GM18511 (cell line): ENCODE data around the gene FSHR.

Source experiments
- ATAC-seq: cut with Tn5 transposase; IDR thresholded peaks from one replicate; pipeline ENCODE4 v1.9.1; 2021; ENCODE audit warnings: mild to moderate bottlenecking, moderate library complexity; ENCODE audit not compliant: unreplicated experiment

Gene FSHR

DNA sequence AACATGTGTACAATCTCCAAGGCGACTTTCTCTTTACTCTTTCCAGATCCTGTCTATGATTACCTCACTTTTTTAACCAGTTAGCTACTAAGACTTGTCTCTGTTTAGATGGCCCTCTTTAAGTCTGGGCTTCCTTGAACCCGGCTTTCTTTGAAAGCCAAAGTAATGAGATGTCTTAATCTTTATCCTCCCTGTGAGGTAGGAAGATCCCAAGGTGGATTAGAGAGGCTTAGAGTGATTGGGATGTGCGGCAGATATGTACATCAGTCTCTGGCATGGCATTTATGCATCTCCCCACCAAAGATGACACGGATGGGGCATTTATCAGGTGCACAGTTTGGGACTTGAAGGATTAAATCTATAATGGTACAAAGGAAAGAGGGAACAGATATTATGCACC lies 186.3 kb downstream of the FSHR start:
- no peak for ATAC-seq

DNA sequence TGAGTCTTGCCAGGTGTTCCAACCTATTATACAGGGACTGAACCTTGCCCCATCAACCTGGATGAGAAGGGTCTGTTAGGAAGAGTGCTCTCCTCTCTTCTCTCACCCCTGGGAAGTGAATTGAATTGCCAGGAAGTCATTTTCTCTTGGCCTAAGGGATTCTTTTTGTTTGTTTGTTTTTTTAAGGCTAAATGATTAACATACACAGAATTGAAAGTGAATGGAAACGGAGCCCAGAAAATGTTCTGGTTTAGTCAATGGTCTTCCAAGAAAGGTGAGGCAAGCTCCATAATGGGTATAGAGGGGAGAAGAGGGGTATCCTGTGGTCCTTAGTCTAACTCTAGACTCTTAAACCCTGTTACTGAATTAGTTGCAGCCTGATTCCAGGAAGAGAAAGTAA lies 189.1 kb downstream of the FSHR start:
- ATAC-seq: no peak

DNA sequence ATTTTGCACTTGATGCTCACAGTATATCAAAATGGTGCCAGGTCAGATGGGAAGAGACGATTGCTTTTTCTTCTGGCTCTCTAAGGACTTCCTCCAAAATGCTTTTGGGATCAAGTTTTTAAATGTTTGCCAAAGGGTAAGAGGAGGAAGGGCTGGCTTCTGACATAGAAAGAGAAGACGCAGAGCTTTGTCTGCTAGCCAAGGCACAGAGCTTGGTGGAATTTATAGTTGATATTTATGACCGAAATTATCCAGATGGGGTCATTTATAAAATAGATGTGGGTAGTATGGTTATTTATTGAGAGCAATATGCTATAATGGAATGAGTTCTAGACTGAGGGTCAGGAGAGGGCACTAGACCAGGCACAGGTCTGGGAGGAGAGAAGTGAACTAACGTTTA lies 193.3 kb downstream of the FSHR start:
- ATAC-seq: no peak

DNA sequence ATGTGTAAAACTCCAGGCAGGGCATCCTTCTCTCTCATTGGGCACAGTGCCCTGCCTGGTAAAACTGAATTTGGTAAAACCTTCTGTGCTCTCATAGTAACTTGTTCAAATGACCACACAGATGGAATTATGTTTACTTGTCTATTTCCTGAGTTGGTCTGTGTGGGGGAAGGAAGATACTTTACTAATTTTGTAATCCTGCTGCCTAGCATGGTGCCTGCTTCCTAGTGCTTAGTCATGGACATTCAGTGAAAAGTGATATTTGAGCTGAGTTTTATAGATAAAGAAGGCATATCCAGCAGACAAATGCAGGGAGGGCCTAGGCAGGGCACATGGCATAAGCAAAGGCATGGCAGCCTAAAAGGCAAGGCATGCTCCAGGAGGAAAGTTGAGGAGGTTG lies 199.4 kb downstream of the FSHR start:
- no peak for ATAC-seq

DNA sequence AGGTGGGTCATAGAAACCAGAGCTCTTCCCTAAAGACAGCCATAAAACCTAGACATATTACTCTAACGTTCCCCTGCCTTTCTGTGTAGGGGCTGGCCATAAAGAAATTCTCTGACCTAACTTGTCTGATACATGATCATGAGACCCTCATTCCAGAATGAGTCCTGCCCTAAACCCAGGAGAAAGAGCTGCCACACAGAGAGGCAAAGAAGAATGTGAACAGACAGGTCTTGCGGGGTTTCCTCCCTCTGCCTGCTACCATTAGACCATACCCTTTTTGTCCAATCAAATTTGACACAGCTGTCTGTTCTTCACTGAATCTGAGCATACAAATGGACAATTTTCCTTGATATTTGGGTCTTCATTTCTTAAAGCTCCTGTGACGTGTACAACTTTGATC lies 200.0 kb downstream of the FSHR start:
- no peak for ATAC-seq

DNA sequence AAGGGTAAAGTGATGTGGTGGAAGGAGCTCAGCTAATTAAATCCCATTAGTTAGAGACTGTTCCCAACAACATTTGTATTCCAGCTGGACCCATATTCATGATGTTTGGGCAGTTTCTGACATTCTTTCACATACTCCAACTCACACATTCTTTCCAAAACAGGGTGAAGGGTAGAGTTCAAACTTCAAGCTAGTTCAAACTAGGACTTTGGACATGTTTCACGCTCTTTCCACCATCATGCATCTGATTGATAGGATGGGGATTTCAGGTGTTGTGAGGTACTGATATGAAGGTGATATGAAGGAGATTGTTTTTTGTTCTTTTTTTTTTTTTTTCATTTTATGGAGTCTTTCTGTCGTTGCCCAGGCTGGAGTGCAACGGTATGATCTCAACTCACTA lies 201.7 kb downstream of the FSHR start:
- ATAC-seq: no peak

DNA sequence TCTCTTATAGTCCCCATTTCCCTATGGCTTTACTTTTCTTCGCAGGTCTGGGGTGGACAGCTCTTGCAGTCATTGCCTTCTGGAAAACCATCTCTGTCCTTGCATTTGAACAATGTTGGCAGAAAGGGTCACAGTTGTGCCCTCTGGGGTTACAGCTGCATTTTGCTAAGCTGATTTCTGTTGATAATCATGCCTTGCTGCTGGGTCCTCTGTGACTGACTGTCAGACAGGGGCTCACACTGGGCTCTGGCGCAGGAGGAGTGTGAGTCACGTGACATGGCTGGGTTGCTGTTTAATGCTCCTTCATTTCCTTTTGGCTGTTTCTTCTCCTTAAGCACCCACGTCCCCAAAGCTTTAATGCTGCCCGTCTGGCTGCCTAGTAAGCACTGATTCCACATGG lies 202.2 kb downstream of the FSHR start:
- ATAC-seq: no peak

DNA sequence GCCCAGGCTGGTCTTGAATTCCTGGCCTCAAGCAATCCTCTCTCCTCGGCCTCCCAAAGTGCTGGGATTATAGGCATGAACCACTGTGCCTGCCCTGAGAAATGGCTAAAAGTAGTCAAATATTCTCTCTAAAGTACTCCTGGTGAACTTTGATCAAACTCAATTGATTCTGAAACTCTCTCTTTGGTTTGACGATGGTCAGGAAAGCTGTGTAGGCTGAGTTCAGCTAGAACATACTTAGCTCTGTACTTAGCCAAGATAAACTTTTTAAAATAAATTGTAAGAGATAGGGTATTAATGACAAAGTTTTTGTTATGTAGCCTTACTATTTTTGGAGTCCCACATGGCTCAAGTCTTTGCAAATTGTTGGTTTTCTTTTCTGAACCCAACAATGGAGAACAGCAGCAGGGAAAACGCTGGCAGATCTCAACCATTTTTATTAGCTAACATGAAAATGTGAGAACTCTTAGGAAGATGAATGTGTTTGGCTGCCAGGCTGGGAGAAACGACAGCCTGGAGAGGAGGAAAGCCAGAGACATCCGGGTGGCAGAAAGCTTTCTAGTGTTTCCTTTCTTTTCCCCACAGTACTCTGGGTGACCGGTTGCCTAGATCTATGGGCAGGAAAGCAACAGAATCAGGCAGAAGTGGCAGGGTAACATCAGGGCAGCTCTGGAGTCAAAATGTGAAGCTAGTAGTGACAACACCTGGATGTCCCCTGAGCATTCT lies 205.8 kb downstream of the FSHR start:
- no peak for ATAC-seq

DNA sequence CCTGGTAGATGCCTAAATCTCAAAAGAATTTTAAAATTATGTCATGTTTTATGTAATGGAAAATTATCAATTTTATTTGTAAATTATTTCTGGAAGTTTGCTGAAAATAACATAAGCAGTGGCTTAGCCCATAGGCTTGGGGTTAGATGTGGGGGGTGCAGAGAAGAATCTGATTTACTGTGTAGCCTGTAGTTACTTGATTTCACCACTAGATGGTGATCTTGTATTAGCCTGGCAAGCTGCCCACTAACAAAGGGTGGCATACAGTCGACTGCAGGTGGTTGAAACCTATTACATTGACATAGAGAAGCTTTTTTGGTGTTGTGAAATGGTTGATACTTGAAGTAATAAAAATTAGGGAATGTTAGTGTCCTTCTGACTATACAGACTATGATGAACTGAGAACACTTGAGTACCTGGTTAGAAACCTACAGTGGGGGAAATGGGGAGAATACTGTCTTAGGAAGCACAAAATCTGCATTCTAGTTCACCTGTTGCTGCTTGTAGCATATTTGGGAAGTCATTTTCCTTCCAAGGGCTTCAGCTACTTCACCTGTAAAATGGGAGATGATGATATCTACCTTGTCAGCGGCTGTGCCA lies 207.8 kb downstream of the FSHR start:
- ATAC-seq: peak; percentile 96

DNA sequence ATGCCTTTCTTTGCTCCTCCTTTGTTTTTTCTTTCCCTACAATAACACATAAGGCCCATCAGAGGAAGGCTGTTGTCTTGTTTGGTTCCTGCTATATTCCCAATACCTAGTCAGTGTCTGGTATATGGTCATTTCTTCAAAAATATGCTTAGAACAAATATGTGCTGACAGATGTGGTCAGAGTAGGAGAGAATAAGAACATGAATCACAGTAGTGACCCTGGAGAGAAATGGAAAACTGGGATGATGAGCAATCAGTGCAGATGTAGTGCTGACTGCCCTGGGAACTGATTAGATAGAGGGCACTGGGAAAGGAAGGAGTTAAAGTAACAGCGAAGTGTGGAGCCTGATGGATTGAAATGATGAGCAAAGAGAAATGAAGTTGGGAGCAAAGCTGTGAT lies 209.4 kb downstream of the FSHR start:
- ATAC-seq: no peak

DNA sequence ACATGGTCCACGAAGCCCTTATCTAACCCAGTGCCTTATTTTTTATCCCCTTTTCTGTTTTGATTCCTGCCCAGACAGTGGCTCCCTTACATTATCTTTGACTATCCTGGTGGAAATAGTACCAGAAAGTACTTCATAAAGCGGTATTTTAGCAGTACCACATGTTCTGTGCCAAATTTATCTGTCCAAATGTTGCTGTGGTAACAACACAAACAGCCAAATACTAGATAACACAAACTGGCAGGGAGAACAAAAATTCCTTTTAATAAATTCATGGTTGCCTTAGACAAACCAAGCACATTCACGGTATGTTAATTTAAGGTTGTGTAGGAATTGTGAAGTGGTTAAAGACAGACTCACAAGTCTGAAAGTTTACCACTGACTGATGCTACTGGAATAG lies 210.9 kb downstream of the FSHR start:
- ATAC-seq: no peak

DNA sequence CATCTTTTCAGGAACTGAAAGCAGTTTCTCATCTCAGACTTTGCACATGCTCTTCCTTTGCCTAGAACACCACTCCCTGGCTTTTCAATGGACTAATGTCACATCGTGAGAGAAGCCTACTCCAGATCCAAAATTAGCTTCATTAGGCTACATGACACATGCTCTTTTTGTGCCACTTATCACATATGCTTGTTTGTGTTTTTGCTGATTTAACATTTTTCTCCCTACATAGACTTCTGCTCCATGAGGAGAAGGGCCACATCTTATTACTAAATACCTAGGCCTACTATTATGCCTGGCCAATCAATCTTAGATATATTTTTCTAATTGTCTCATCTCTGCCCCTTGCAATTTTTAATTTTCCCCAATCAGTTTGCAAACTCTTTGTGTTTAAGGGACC lies 212.4 kb downstream of the FSHR start:
- no peak for ATAC-seq

DNA sequence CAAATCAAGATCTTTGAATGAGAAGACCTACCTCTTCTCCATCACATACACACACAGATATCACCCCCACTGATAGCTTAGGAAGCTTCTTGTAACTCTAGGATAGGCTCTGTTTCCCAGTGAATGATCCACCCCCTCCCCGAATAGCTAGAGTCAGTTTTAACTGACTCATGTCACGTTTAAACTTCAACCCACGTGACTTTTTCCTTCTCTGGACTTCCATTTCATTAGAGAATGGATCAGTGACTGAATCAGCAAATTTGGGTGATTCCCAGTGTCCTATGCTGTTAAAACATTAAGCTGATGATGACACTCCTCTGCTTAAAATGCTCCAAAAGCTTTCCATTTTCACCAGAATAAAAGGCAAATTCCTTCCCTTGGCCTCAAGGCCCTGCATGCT lies 212.9 kb downstream of the FSHR start:
- ATAC-seq: no peak

DNA sequence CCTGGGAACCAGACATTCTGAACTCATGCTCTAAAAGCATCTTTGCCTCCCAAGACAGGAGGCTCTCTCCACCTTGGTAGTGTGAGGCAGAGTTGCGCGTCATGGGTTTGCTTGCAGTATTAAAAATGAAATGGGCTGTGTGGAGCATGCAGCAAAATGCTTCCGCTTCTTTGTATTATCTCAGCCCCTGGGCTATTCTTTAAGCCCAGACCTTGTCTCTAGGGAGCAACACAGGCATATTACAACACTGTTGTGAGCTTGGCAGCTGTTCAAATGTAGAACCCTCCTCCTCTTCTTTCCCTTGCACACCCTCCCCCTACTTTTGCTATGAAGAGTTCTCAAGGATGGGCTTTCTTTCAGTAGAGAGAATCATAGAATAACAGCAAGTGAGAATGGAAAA lies 213.7 kb downstream of the FSHR start:
- no peak for ATAC-seq

DNA sequence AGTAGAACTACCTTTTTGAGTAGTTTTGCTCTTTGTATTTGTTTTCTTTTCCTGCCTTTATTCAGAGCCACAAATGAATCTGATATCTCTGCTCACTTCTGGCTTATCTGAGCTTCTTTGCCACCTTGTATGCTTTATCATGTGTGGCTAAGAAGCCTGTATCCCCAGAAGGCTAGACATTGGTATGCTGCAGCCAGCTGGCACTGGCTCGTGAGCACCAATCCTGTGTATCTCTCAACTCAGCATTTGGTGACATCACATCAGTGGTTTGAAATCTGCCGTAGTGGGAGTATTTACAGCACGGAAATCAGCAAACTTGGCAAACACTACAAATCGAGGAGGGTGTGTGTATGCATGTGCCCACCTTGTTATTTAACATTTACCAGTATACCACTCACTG lies 215.1 kb downstream of the FSHR start:
- ATAC-seq: no peak

DNA sequence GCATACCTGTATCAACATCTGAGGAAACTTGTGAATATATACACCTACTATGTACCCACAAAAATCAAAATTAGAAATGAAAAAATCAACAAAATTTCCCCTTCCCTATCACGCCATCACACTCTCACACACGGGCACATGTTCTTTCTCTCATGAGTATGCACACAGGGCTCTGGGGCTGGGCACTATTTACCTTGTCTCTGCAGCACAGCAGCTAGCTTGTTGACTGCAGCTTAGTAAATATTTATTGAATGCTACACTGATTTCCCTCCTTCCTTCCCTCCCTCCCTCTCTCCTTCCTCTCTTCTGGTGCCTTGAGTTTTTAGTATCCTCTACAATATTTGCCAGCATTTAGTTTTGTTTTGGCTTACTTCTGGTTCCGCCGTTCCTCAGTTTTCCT lies 216.1 kb downstream of the FSHR start:
- no peak for ATAC-seq

DNA sequence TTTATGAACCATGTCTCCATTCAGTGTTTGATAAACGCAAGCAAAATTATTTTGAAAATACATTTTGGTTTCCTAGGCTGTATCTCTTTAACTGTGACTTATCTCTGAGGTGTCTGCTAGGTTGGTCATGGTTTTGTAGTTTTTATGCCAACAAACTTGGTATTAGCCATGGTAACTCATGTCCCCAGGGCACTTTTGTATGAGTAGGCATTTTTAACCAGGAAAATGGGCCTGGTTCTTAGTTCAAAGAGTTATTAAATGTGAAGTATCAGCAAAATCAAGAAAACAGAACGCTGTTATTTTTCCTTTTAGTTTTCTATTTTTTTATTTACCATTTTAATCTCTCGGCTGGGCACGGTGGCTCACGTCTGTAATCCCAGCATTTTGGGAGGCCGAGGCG lies 219.5 kb downstream of the FSHR start:
- ATAC-seq: no peak

DNA sequence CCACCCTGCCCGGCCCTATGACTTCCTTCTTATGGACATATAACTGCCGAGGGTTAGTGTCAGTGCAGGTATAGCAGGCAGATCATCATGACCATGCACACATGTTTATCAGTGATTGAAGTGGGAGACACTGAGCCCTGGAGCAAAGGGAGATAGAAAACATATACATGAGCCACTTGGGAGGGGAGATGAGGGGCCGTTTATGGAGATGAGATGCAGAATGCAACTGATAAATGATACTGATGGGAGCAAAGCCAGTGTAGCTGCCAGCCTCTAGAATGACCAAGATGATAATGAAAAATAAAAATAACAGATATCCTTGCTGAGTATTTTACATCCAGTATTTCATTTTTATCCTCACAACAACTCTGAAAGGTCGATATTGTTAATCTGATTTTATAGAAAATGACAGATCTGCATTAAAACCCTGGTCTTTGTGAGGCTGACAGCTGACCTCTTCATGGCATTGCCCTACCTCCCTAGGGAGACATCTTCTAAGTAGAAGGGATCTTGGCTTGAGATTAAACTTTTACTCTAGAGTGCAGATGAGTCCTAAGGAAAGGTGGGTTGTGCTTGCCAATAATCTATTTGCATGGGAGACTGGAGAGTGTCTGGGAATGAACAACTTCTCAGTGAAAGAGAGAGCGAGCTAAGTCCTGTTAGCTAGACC lies 220.4 kb downstream of the FSHR start:
- ATAC-seq: no peak

DNA sequence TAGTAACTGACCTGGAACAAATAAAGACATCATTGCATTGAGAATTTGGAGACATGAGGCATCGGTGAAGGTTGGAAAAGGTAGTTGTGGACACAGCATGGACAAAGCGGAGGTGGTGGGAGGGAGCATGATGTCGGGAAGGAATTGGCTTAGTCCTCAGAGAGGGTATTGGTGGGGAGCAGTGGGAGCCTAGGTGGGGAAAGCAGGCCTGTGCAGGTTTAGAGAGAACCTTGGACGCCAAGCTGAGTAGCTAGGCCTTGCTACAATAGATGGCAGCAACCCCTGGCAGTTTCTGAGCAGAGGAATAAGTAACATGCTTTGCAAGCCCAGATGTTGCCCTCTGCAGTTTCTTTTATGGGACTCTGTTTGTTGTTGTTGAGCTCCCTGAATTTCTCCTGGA lies 221.6 kb downstream of the FSHR start:
- no peak for ATAC-seq

DNA sequence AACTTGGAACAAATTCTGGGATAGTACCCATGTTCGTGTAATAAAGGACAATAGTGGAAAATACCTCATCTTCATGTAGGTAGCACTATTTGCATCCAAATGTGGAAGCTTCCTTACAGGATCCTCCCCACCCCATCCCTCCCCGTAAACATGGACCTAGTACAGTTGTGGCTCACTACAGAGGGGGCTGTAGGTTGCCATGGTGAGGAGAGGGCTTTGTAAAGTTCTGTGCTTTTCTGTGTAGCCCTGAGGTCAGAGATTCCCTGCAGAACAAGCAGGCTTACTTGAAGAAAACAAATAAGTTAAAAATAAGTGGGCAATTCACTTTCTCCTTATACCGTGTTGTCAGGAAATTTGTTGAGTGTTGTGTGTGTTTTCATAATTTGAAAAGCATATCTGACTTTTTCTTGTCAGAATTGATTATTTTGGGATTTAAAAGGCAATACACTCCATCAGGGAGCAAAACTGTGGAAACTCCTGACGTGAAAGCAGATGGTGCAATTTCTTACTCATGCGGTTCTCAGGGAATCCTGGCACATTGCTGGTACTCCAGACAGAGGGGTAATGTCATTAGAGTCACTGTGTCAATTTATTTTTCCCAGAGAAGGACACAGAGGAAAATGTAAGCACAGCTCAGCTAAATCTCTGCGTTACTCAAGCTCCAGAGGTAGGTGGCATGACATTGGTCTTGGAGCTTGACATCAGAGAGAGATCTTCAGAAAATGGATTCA lies 224.6 kb downstream of the FSHR start:
- no peak for ATAC-seq

DNA sequence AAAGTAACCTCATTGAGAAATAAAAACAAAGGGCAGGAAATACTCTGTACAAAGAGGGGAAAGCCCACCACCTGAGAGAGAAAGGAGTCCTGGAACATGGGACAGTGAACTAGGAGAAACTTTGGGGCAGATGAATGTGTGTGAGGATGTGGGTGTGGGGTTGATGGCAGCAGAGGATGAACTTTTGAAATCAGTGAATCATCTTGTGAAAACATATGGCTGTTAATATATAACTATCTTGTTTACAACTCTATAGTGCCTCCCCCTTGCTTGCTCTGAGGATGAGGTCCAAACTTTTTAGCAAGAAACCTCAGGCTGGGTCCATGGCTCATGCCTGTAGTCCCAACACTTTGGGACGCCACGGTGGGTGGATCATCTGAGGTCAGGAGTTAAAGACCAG lies 227.0 kb downstream of the FSHR start:
- ATAC-seq: peak; percentile 91

DNA sequence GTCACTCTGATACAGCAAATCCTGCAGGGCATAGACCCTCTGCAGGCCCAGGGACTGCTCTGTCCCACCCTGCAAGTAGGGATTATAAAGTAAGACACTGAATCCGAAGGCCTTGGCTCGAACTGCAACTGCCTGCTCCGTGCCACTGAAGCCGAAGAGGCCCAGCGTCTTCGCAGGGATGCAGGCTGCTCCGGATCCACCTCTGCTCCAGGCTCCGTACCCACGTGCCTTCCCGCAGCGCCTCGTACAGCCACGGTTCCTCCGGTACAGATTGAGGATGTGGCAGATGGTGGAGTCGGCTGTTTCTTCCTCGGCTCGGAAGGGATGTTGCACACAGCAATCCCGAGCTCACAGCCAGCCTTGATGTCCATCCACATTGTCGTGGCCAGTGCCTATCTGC lies 238.4 kb downstream of the FSHR start:
- ATAC-seq: no peak
